Measurements from ENCODE around the gene TBL2.
A peak's percentile ranks its signal among the peaks of the same experiment; 100 is the strongest.
"Not testable (repeated sequence)": the region's sequence is repeated elsewhere in the genome, so short reads cannot be mapped to it uniquely, and the experiment has no call there.

TBL2 gene

DNA sequence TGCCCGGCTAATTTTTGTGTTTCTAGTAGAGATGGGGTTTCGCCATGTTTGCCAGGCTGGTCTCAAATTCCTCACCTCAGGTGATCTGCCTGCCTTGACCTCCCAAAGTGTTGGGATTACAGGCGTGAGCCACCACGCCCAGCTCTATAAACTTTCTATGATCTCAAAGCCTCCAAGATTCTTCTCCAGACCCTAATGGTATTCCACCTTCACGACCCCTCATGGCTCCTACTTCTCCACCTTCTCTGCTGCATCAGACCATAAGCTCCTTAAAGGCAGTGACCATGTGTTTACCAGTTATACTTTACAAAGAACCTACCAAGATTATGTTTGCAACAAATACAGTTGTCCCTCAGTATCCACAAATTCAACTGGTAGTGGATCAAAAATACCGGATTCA, 46.2 kb downstream of the TBL2 start:
- no peak for DNase-seq (ENCODE audit: low read depth)

GRCh38 chr7:73530800-73531199, 47.6 kb downstream of the TBL2 start:
- no peak for DNase-seq (ENCODE audit: low read depth)

- DNase-seq (ENCODE audit: low read depth): no peak
Observed at GRCh38 chr7:73526896-73527821, 51.2 kb downstream of the TBL2 start.

DNA sequence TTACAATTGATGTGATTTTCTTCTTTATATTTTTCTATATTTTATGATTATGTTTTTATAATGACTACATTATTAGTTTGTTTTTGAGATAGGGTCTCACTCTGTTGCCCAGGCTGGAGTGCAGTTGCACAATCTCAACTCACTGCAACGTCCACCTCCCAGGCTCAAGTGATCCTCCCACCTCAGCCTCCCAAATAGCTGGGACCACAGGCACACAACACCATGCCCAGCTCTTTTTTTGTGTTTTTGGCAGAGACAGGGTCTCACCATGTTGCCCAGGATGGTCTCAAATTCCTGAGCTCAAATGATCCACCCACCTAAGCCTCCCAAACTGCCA, 52.3 kb downstream of the TBL2 start:
- DNase-seq (ENCODE audit: low read depth): not testable (repeated sequence)

DNA sequence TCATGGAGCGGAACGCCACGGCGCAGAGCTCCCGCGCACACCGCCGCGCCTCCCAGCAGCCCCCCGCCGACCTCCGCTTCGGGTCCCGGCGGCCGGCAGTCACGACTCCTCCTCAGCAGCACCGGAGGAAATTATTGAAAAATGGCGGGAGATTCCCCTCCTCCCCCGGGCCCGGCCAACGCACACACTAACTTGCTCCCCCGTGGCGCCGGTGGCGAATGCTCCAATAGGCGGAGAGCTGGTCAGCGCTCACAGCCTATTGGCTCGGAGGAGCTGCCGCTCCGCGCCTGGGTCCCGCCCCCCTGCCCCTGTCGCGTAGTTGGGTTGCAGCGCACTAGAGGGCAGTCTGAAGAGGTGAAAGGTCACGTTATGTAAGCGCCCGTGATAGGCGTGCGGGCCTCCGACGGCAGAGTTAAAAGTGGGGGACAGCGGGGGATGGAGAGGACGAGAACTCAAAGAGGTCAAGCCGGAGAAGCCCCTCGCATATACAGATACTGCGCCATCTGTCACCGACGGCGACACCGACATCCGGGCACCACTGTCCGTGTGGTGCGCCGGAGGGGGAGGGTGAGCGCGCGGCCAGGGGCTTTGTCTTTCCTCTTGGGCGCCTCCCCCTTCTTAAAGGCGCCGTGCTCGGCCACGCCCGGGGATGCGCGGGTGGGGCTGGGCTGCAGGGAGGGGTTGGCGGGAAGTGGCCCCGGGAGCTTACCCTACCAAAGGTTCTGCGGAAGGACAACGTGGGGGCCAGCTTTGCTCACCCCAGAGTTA, 56.1 kb downstream of the TBL2 start, which contains the start of gene BAZ1B:
Gene BAZ1B, minus strand, starts transcription at position 189 of the 768 bp plus-strand sequence. CDS start 360 bp downstream, outside the sequence.
- DNase-seq (ENCODE audit: low read depth): peak; percentile 96

- DNase-seq (ENCODE audit: low read depth): peak; percentile 38
Observed at GRCh38 chr7:73521636-73522104, 56.7 kb downstream of the TBL2 start.

- DNase-seq (ENCODE audit: low read depth): no peak
Observed at GRCh38 chr7:73520673-73521635, 57.4 kb downstream of the TBL2 start.

DNA sequence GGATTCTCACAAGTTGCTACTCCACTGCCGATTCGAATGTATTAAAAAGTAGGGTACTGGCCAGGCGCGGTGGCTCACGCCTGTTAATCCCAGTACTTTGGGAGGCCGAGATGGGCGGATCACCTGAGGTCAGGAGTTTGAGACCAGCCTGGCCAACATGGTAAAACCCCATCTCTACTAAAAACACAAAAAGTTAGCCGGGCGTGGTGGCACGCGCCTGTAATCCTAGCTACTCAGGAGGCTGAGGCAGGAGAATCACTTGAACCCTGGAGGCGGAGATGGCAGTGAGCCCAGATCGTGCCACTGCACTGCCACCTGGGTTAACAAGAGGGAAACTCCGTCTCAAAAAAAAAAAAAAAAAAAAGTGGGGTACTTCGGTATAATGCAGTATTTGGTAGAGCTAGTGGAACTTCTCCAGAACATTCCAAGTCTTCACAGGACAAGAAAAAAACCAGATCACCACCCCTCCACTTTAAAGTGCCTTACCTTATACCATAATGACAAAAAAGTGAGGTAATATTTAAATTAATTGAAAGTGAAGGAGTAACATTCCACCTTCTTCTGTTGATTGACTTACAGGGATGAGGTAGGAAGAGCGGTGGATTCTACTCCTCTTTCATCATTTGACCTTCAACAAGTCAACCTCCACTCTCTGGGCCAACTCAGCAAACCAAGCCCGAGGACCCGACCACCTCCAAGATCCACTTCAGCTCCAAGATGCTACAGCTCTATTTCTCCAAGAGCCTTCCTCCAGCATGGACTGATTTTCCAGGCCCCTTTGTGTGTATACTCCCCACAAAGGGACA, 58.3 kb downstream of the TBL2 start:
- DNase-seq (ENCODE audit: low read depth): peak; percentile 4

DNA sequence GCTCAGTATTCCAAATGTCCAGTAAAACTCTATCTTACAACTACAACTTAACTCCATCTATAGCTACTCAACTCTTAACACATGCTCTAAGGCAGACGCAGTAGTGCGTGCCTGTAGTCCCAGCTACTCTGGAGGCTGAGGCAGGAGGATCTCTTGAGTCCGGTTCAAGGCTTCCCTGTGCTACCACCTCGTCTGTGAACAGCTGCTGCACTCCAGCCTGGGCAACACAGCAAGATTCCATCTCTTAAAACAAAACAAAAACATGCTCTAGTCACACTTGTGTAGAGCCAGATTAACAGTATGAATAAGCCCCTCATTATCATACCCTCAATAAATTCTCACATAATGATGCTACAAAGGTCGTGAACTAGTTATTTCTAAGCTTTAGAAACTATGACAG, 59.9 kb downstream of the TBL2 start:
- DNase-seq (ENCODE audit: low read depth): no peak
